ENCODE data around the gene KIF26B.

The KIF26B gene

GRCh38 chr1:245652116-245652515 is 497.3 kb downstream of the KIF26B start:
- no peaks in the 10 kb centered on the region for H3F3A ChIP-seq (ENCODE audit: low read depth)
- H3K9ac ChIP-seq (ENCODE audit: low read depth, low read length, poor library complexity, severe bottlenecking) = no peak overlapping the region
- no peak overlapping the region for H2AFZ ChIP-seq (ENCODE audit: low read length)
- H3K4me1 ChIP-seq (ENCODE audit: insufficient read depth, low read length, poor library complexity, severe bottlenecking) = no peaks in the 10 kb centered on the region
- no peaks in the 10 kb centered on the region for H3K9me3 ChIP-seq (ENCODE audit: insufficient read depth, low read depth, low read length)
- H4K20me1 ChIP-seq (ENCODE audit: insufficient read depth, low read length, poor library complexity, severe bottlenecking) = no peaks in the 10 kb centered on the region
- H3K4me3 ChIP-seq (ENCODE audit: low read length, poor library complexity, severe bottlenecking) = no peak overlapping the region
- no peaks in the 10 kb centered on the region for H3K9me2 ChIP-seq (replicated peaks; ENCODE audit: low read depth, low read length)
- no peaks in the 10 kb centered on the region for H3K27me3 ChIP-seq (ENCODE audit: insufficient read depth, low read length, poor library complexity, severe bottlenecking)
- H3K36me3 ChIP-seq (ENCODE audit: insufficient read depth, low read length) = no peaks in the 10 kb centered on the region
- H3K79me2 ChIP-seq (ENCODE audit: insufficient read depth, low read length) = no peaks in the 10 kb centered on the region
- TF ChIP-seq, protein P1, sequence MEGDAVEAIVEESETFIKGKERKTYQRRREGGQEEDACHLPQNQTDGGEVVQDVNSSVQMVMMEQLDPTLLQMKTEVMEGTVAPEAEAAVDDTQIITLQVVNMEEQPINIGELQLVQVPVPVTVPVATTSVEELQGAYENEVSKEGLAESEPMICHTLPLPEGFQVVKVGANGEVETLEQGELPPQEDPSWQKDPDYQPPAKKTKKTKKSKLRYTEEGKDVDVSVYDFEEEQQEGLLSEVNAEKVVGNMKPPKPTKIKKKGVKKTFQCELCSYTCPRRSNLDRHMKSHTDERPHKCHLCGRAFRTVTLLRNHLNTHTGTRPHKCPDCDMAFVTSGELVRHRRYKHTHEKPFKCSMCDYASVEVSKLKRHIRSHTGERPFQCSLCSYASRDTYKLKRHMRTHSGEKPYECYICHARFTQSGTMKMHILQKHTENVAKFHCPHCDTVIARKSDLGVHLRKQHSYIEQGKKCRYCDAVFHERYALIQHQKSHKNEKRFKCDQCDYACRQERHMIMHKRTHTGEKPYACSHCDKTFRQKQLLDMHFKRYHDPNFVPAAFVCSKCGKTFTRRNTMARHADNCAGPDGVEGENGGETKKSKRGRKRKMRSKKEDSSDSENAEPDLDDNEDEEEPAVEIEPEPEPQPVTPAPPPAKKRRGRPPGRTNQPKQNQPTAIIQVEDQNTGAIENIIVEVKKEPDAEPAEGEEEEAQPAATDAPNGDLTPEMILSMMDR (conservative IDR thresholded peaks at IDR 0.05; ENCODE audit: low read length) = no peak
- TF ChIP-seq EZH2phosphoT487 (IDR thresholded peaks at IDR 0.05; ENCODE audit: borderline replicate concordance) = no peak
- H3K4me2 ChIP-seq (ENCODE audit: low read depth, low read length, poor library complexity, severe bottlenecking) = no peak overlapping the region

GRCh38 chr1:245652660-245653427 is 498.1 kb downstream of the KIF26B start:
- H3K4me1 ChIP-seq (ENCODE audit: insufficient read depth, low read length, poor library complexity, severe bottlenecking) = no peaks in the 10 kb centered on the region
- TF ChIP-seq, protein P1 (conservative IDR thresholded peaks at IDR 0.05; ENCODE audit: low read length) = no peak
- TF ChIP-seq EZH2phosphoT487 (IDR thresholded peaks at IDR 0.05; ENCODE audit: borderline replicate concordance) = no peak
- H3F3A ChIP-seq (ENCODE audit: low read depth) = no peaks in the 10 kb centered on the region
- H3K36me3 ChIP-seq (ENCODE audit: insufficient read depth, low read length) = no peaks in the 10 kb centered on the region
- no peak overlapping the region for H3K4me2 ChIP-seq (ENCODE audit: low read depth, low read length, poor library complexity, severe bottlenecking)
- H3K79me2 ChIP-seq (ENCODE audit: insufficient read depth, low read length) = no peaks in the 10 kb centered on the region
- no peaks in the 10 kb centered on the region for H3K9me3 ChIP-seq (ENCODE audit: insufficient read depth, low read depth, low read length)
- H4K20me1 ChIP-seq (ENCODE audit: insufficient read depth, low read length, poor library complexity, severe bottlenecking) = no peaks in the 10 kb centered on the region
- no peak overlapping the region for H3K4me3 ChIP-seq (ENCODE audit: low read length, poor library complexity, severe bottlenecking)
- no peak overlapping the region for H2AFZ ChIP-seq (ENCODE audit: low read length)
- no peaks in the 10 kb centered on the region for H3K9me2 ChIP-seq (replicated peaks; ENCODE audit: low read depth, low read length)
- no peak overlapping the region for H3K9ac ChIP-seq (ENCODE audit: low read depth, low read length, poor library complexity, severe bottlenecking)
- no peaks in the 10 kb centered on the region for H3K27me3 ChIP-seq (ENCODE audit: insufficient read depth, low read length, poor library complexity, severe bottlenecking)

DNA sequence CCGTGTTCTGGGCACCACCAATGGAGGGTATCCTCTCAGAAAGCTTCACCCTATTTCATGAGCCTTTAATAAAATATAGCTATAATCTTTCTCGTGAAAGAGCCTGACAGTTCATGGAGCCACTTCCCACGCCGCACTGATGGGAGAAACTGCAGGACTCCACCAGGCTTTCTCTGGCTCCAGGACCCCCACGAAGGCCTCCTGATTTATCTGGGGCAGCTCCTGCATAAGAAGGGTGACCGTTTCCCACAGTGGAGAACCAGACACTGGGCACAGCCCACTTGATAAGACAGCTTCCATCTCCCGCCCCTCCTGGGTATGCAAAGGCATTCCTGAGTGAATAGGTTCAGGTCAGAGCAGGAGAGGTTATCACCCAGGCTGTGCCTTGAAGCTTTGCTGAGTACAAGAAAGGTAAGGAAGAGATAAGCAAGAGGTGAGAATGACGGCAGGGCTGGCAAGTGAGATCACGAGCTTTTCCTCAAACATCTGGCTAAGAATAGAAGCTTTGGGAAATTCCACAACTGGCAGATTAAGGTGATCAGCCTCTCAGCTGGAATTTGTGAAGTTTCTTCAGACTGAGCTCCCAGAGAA is 499.8 kb downstream of the KIF26B start:
- Histone ChIP-seq H3K4me1 (ENCODE audit: insufficient read depth, low read length, poor library complexity, severe bottlenecking) (no peaks in the 10 kb centered on the region), H3K27me3 (ENCODE audit: insufficient read depth, low read length, poor library complexity, severe bottlenecking) (no peaks in the 10 kb centered on the region), H3K36me3 (ENCODE audit: insufficient read depth, low read length) (no peaks in the 10 kb centered on the region), H3K79me2 (ENCODE audit: insufficient read depth, low read length) (no peaks in the 10 kb centered on the region), H3K9ac (ENCODE audit: low read depth, low read length, poor library complexity, severe bottlenecking) (no peak overlapping the region), H3K4me3 (ENCODE audit: low read length, poor library complexity, severe bottlenecking) (no peak overlapping the region), H3F3A (ENCODE audit: low read depth) (no peaks in the 10 kb centered on the region), H4K20me1 (ENCODE audit: insufficient read depth, low read length, poor library complexity, severe bottlenecking) (no peaks in the 10 kb centered on the region), H3K9me2 (replicated peaks; ENCODE audit: low read depth, low read length) (no peaks in the 10 kb centered on the region), H3K4me2 (ENCODE audit: low read depth, low read length, poor library complexity, severe bottlenecking) (no peak overlapping the region), H2AFZ (ENCODE audit: low read length) (no peak overlapping the region), H3K9me3 (ENCODE audit: insufficient read depth, low read depth, low read length) (no peaks in the 10 kb centered on the region)
- TF ChIP-seq, protein P1 (conservative IDR thresholded peaks at IDR 0.05; ENCODE audit: low read length) = no peak
- TF ChIP-seq EZH2phosphoT487 (IDR thresholded peaks at IDR 0.05; ENCODE audit: borderline replicate concordance) = no peak

Measured in Loucy (cell line).